ENCODE measurements around the gene ISG20L2. TPM values are rescaled to one million over a fixed set of nuclear protein-coding genes. Genes with fewer than 3 reads are reported as not detected.

The ISG20L2 gene
- total and polyA plus RNA-seq, 4 donors = 11.7 to 26.9 (median 20.4) TPM

- DNase-seq = no peak
- H3K4me3 ChIP-seq (ENCODE audit: low read length in 2 of 2) = no peak overlapping the region
- no peaks in the 10 kb centered on the region for H3K27me3 ChIP-seq (ENCODE audit: control insufficient read depth in 1 of 2, insufficient read depth in 2 of 2, low read length in 1 of 2)
- no peak for ATAC-seq (ENCODE audit: low FRiP score)
- no peaks in the 10 kb centered on the region for H3K4me1 ChIP-seq (ENCODE audit: control insufficient read depth in 1 of 2, insufficient read depth in 2 of 2, low read length in 2 of 2)
- H3K36me3 ChIP-seq (ENCODE audit: control insufficient read depth in 1 of 2, insufficient read depth in 2 of 2, low read length in 1 of 2) = no peaks in the 10 kb centered on the region
- intact Hi-C loops (cut with DNase I) = loop anchor here in 1 of 2 donors (10.0 kb wide), 1 partner anchor 193 kb away; no protein-coding TSS in a partner anchor
- no peak overlapping the region for H3K27ac ChIP-seq (ENCODE audit: low read depth in 1 of 2, low read length in 2 of 2)
- WGBS, 2 donors = 65 to 71% methylated on average over 20 of the region's 20 CpGs
- no peaks in the 10 kb centered on the region for H3K9me3 ChIP-seq (ENCODE audit: control insufficient read depth, low read length)
Measured at GRCh38 chr1:156691665-156692440, 36.7 kb downstream of the ISG20L2 start.

- H3K9me3 ChIP-seq (ENCODE audit: control insufficient read depth, low read length) = no peaks in the 10 kb centered on the region
- no peak overlapping the region for H3K4me3 ChIP-seq (ENCODE audit: low read length in 2 of 2)
- H3K36me3 ChIP-seq (ENCODE audit: control insufficient read depth in 1 of 2, insufficient read depth in 2 of 2, low read length in 1 of 2) = no peaks in the 10 kb centered on the region
- no peak overlapping the region for H3K27ac ChIP-seq (ENCODE audit: low read depth in 1 of 2, low read length in 2 of 2)
- 77 to 80% methylated on average over 10 of the region's 10 CpGs for WGBS, 2 donors
- DNase-seq (no peak), ATAC-seq (ENCODE audit: low FRiP score) (no peak)
- no peaks in the 10 kb centered on the region for H3K27me3 ChIP-seq (ENCODE audit: control insufficient read depth in 1 of 2, insufficient read depth in 2 of 2, low read length in 1 of 2)
- intact Hi-C loops (cut with DNase I) = loop anchor here in 1 of 2 donors (10.0 kb wide), 1 partner anchor 194 kb away; no protein-coding TSS in a partner anchor
- no peaks in the 10 kb centered on the region for H3K4me1 ChIP-seq (ENCODE audit: control insufficient read depth in 1 of 2, insufficient read depth in 2 of 2, low read length in 2 of 2)
Measured at GRCh38 chr1:156691191-156691590, 37.4 kb downstream of the ISG20L2 start.

- no peaks in the 10 kb centered on the region for H3K9me3 ChIP-seq (ENCODE audit: control insufficient read depth, low read length)
- no peaks in the 10 kb centered on the region for H3K4me1 ChIP-seq (ENCODE audit: control insufficient read depth in 1 of 2, insufficient read depth in 2 of 2, low read length in 2 of 2)
- no peak for DNase-seq
- H3K27me3 ChIP-seq (ENCODE audit: control insufficient read depth in 1 of 2, insufficient read depth in 2 of 2, low read length in 1 of 2) = no peaks in the 10 kb centered on the region
- 56 to 59% methylated on average over 8 of the region's 8 CpGs for WGBS, 2 donors
- ATAC-seq (ENCODE audit: low FRiP score) = no peak
- no peaks in the 10 kb centered on the region for H3K36me3 ChIP-seq (ENCODE audit: control insufficient read depth in 1 of 2, insufficient read depth in 2 of 2, low read length in 1 of 2)
- H3K27ac ChIP-seq (ENCODE audit: low read depth in 1 of 2, low read length in 2 of 2) = no peak overlapping the region
- intact Hi-C loops (cut with DNase I) = loop anchor here in 1 of 2 donors (10.0 kb wide), 1 partner anchor 194 kb away; no protein-coding TSS in a partner anchor
- H3K4me3 ChIP-seq (ENCODE audit: low read length in 2 of 2) = no peak overlapping the region
Measured at GRCh38 chr1:156690675-156691036, 37.9 kb downstream of the ISG20L2 start.

- Histone ChIP-seq H3K27ac (ENCODE audit: low read depth in 1 of 2, low read length in 2 of 2) (no peak overlapping the region), H3K27me3 (ENCODE audit: control insufficient read depth in 1 of 2, insufficient read depth in 2 of 2, low read length in 1 of 2) (no peaks in the 10 kb centered on the region), H3K4me3 (ENCODE audit: low read length in 2 of 2) (no peak overlapping the region), H3K9me3 (ENCODE audit: control insufficient read depth, low read length) (no peaks in the 10 kb centered on the region), H3K36me3 (ENCODE audit: control insufficient read depth in 1 of 2, insufficient read depth in 2 of 2, low read length in 1 of 2) (no peaks in the 10 kb centered on the region), H3K4me1 (ENCODE audit: control insufficient read depth in 1 of 2, insufficient read depth in 2 of 2, low read length in 2 of 2) (no peaks in the 10 kb centered on the region)
- intact Hi-C loops (cut with DNase I) = loop anchor here (1.0 to 10.0 kb wide), 5 partner anchors 35 to 202 kb away; partner anchors contain the start of genes PEAR1 (in 1 of the 2) and PRCC (in 1 of the 2)
- 18% methylated on average over 10 of the region's 10 CpGs for WGBS, 2 donors
- no peak for DNase-seq
- ATAC-seq (ENCODE audit: low FRiP score) = no peak
Measured at GRCh38 chr1:156689953-156690674, 38.5 kb downstream of the ISG20L2 start.

- DNase-seq (peak; percentile 86 to 91), ATAC-seq (ENCODE audit: low FRiP score) (peak; percentile 93)
- Histone ChIP-seq H3K36me3 (ENCODE audit: control insufficient read depth in 1 of 2, insufficient read depth in 2 of 2, low read length in 1 of 2) (no peaks in the 10 kb centered on the region), H3K4me3 (ENCODE audit: low read length in 2 of 2) (no peak overlapping the region), H3K27me3 (ENCODE audit: control insufficient read depth in 1 of 2, insufficient read depth in 2 of 2, low read length in 1 of 2) (no peaks in the 10 kb centered on the region), H3K9me3 (ENCODE audit: control insufficient read depth, low read length) (no peaks in the 10 kb centered on the region), H3K27ac (ENCODE audit: low read depth in 1 of 2, low read length in 2 of 2) (no peak overlapping the region), H3K4me1 (ENCODE audit: control insufficient read depth in 1 of 2, insufficient read depth in 2 of 2, low read length in 2 of 2) (no peaks in the 10 kb centered on the region)
- 1% methylated on average over 23 of the region's 23 CpGs for WGBS, 2 donors
- intact Hi-C loops (cut with DNase I) = loop anchor here (1.0 to 10.0 kb wide), 4 partner anchors 36 to 203 kb away; partner anchors contain the start of genes PEAR1 (in 1 of the 2) and PRCC (in 1 of the 2)
Measured at GRCh38 chr1:156689035-156689952, 39.3 kb downstream of the ISG20L2 start.

- no peaks in the 10 kb centered on the region for H3K27me3 ChIP-seq (ENCODE audit: control insufficient read depth in 1 of 2, insufficient read depth in 2 of 2, low read length in 1 of 2)
- H3K4me1 ChIP-seq (ENCODE audit: control insufficient read depth in 1 of 2, insufficient read depth in 2 of 2, low read length in 2 of 2) = no peaks in the 10 kb centered on the region
- WGBS, 2 donors = 79 to 80% methylated on average over 5 of the region's 5 CpGs
- no peak overlapping the region for H3K27ac ChIP-seq (ENCODE audit: low read depth in 1 of 2, low read length in 2 of 2)
- H3K36me3 ChIP-seq (ENCODE audit: control insufficient read depth in 1 of 2, insufficient read depth in 2 of 2, low read length in 1 of 2) = no peaks in the 10 kb centered on the region
- H3K9me3 ChIP-seq (ENCODE audit: control insufficient read depth, low read length) = no peaks in the 10 kb centered on the region
- DNase-seq (no peak), ATAC-seq (ENCODE audit: low FRiP score) (no peak)
- H3K4me3 ChIP-seq (ENCODE audit: low read length in 2 of 2) = no peak overlapping the region
- intact Hi-C loops (cut with DNase I) = loop anchor here in 1 of 2 donors (10.0 kb wide), 1 partner anchor 80 kb away; the partner anchor contains the start of gene PRCC
Measured at GRCh38 chr1:156684227-156684782, 44.3 kb downstream of the ISG20L2 start.

- Histone ChIP-seq H3K27ac (ENCODE audit: low read depth in 1 of 2, low read length in 2 of 2) (no peak overlapping the region), H3K4me1 (ENCODE audit: control insufficient read depth in 1 of 2, insufficient read depth in 2 of 2, low read length in 2 of 2) (no peaks in the 10 kb centered on the region), H3K36me3 (ENCODE audit: control insufficient read depth in 1 of 2, insufficient read depth in 2 of 2, low read length in 1 of 2) (no peaks in the 10 kb centered on the region), H3K9me3 (ENCODE audit: control insufficient read depth, low read length) (no peaks in the 10 kb centered on the region), H3K4me3 (ENCODE audit: low read length in 2 of 2) (no peak overlapping the region), H3K27me3 (ENCODE audit: control insufficient read depth in 1 of 2, insufficient read depth in 2 of 2, low read length in 1 of 2) (no peaks in the 10 kb centered on the region)
- no peak for DNase-seq
- ATAC-seq (ENCODE audit: low FRiP score) = no peak
- intact Hi-C loops (cut with DNase I) = loop anchor here in 1 of 2 donors (10.0 kb wide), 1 partner anchor 82 kb away; the partner anchor contains the start of gene PRCC
- WGBS, 2 donors = 65 to 66% methylated on average over 5 of the region's 5 CpGs
Measured at GRCh38 chr1:156682166-156682890, 46.2 kb downstream of the ISG20L2 start.

All from aorta (tissue), 5 donors.